ENCODE results near the gene TDP2. TPM values are rescaled to one million over a fixed set of nuclear protein-coding genes. Genes with fewer than 3 reads are reported as not detected.

Gene TDP2
- total RNA-seq, 1 experiment from 2014 or later = 33.6 TPM

DNA sequence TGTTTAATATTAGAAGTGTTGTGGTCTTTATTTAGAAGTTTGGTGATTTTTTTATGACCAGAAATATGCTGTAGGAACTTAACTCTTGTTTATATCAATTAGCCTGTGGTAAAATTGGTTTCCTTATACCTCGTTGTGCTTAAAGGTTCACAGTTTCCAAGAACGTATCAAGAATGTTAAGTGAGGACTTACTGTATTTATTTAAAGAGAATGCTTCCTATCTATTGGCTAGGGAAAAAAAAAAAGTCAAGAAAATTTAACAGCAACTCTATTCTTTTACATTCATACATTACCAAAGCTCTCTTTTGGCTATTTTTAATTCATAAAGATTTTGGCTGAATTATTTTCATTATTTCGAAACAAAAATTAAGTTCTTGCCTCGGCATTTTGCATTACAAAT, 22.3 kb downstream of the TDP2 start:
- Histone ChIP-seq H3K27me3 (ENCODE audit: control insufficient read depth, insufficient read depth, low read length) (no peaks in the 10 kb centered on the region), H3K4me3 (ENCODE audit: low read depth in 2 of 2, low read length in 2 of 2) (no peak overlapping the region), H3K9me3 (ENCODE audit: control insufficient read depth, insufficient read depth, low read depth, low read length) (no peaks in the 10 kb centered on the region), H3K27ac (ENCODE audit: low read length) (no peak overlapping the region), H3K36me3 (ENCODE audit: control insufficient read depth, insufficient read depth, low read length) (no peaks in the 10 kb centered on the region), H3K4me1 (ENCODE audit: control insufficient read depth, insufficient read depth, low read length) (peaks cover 6% of the 10 kb centered on the region)
- ChIA-PET POLR2A (no interaction called here), CTCF (no interaction called here)
- DNase-seq (ENCODE audit: low read depth, low spot score) (no peak), ATAC-seq (no peak)
- intact Hi-C loops (cut with micrococcal nuclease; ENCODE audit: unreplicated experiment) = no loop called here
- BruUV-seq (replicated peaks) = no TSS peak
- TF ChIP-seq POLR2AphosphoS5 (IDR thresholded peaks at IDR 0.05; ENCODE audit: low read depth, low read length) (no peak), SIN3A (IDR thresholded peaks at IDR 0.05; ENCODE audit: borderline replicate concordance, insufficient read depth, low read depth, low read length) (no peak), TCF7L2 (IDR thresholded peaks at IDR 0.05; ENCODE audit: low read depth, low read length) (no peak)
- TF ChIP-seq, protein P1, sequence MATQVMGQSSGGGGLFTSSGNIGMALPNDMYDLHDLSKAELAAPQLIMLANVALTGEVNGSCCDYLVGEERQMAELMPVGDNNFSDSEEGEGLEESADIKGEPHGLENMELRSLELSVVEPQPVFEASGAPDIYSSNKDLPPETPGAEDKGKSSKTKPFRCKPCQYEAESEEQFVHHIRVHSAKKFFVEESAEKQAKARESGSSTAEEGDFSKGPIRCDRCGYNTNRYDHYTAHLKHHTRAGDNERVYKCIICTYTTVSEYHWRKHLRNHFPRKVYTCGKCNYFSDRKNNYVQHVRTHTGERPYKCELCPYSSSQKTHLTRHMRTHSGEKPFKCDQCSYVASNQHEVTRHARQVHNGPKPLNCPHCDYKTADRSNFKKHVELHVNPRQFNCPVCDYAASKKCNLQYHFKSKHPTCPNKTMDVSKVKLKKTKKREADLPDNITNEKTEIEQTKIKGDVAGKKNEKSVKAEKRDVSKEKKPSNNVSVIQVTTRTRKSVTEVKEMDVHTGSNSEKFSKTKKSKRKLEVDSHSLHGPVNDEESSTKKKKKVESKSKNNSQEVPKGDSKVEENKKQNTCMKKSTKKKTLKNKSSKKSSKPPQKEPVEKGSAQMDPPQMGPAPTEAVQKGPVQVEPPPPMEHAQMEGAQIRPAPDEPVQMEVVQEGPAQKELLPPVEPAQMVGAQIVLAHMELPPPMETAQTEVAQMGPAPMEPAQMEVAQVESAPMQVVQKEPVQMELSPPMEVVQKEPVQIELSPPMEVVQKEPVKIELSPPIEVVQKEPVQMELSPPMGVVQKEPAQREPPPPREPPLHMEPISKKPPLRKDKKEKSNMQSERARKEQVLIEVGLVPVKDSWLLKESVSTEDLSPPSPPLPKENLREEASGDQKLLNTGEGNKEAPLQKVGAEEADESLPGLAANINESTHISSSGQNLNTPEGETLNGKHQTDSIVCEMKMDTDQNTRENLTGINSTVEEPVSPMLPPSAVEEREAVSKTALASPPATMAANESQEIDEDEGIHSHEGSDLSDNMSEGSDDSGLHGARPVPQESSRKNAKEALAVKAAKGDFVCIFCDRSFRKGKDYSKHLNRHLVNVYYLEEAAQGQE (IDR thresholded peaks at IDR 0.05; ENCODE audit: insufficient read depth in 1 of 2, low read depth in 2 of 2, low read length in 1 of 2) = no peak
- TF ChIP-seq, protein P2, sequence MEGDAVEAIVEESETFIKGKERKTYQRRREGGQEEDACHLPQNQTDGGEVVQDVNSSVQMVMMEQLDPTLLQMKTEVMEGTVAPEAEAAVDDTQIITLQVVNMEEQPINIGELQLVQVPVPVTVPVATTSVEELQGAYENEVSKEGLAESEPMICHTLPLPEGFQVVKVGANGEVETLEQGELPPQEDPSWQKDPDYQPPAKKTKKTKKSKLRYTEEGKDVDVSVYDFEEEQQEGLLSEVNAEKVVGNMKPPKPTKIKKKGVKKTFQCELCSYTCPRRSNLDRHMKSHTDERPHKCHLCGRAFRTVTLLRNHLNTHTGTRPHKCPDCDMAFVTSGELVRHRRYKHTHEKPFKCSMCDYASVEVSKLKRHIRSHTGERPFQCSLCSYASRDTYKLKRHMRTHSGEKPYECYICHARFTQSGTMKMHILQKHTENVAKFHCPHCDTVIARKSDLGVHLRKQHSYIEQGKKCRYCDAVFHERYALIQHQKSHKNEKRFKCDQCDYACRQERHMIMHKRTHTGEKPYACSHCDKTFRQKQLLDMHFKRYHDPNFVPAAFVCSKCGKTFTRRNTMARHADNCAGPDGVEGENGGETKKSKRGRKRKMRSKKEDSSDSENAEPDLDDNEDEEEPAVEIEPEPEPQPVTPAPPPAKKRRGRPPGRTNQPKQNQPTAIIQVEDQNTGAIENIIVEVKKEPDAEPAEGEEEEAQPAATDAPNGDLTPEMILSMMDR (IDR thresholded peaks at IDR 0.05) = no peak
- in situ Hi-C loops (cut with HindIII; ENCODE audit: low pct_unique_long_range_greater_than_20kb, low sequenced_read_pairs) = no loop called here

DNA sequence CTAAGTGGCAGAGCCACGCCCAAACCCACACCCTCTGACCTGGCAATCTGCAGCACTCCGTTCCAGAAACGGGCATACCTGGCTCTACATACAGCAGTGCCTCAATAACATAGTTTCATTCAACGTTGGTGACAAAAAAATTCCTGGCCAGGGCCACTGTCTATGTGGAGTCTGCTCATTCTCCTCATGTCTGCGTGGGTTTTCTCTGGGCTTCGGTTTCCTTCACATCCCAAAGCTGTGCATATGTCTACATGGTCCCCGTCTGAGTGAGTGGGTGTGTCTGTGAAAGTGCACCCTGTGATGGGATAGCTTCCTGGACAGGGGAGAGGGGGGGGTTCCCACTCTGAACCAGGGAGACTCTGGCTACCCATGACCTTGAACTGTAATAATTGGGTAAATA, 22.8 kb downstream of the TDP2 start:
- no peak overlapping the region for H3K4me3 ChIP-seq (ENCODE audit: low read depth in 2 of 2, low read length in 2 of 2)
- intact Hi-C loops (cut with micrococcal nuclease; ENCODE audit: unreplicated experiment) = no loop called here
- no peak for ATAC-seq
- no peak overlapping the region for H3K27ac ChIP-seq (ENCODE audit: low read length)
- H3K27me3 ChIP-seq (ENCODE audit: control insufficient read depth, insufficient read depth, low read length) = no peaks in the 10 kb centered on the region
- in situ Hi-C loops (cut with HindIII; ENCODE audit: low pct_unique_long_range_greater_than_20kb, low sequenced_read_pairs) = no loop called here
- ChIA-PET POLR2A (no interaction called here), CTCF (no interaction called here)
- DNase-seq (ENCODE audit: low read depth, low spot score) = no peak
- TF ChIP-seq SIN3A (IDR thresholded peaks at IDR 0.05; ENCODE audit: borderline replicate concordance, insufficient read depth, low read depth, low read length) (no peak), POLR2AphosphoS5 (IDR thresholded peaks at IDR 0.05; ENCODE audit: low read depth, low read length) (no peak), TCF7L2 (IDR thresholded peaks at IDR 0.05; ENCODE audit: low read depth, low read length) (no peak)
- TF ChIP-seq, protein P2 (IDR thresholded peaks at IDR 0.05) = no peak
- TF ChIP-seq, protein P1 (IDR thresholded peaks at IDR 0.05; ENCODE audit: insufficient read depth in 1 of 2, low read depth in 2 of 2, low read length in 1 of 2) = no peak
- H3K36me3 ChIP-seq (ENCODE audit: control insufficient read depth, insufficient read depth, low read length) = no peaks in the 10 kb centered on the region
- H3K4me1 ChIP-seq (ENCODE audit: control insufficient read depth, insufficient read depth, low read length) = peaks cover 6% of the 10 kb centered on the region
- H3K9me3 ChIP-seq (ENCODE audit: control insufficient read depth, insufficient read depth, low read depth, low read length) = no peaks in the 10 kb centered on the region
- no TSS peak for BruUV-seq (replicated peaks)
